ENCODE data around the gene MELK.

MELK gene

DNA sequence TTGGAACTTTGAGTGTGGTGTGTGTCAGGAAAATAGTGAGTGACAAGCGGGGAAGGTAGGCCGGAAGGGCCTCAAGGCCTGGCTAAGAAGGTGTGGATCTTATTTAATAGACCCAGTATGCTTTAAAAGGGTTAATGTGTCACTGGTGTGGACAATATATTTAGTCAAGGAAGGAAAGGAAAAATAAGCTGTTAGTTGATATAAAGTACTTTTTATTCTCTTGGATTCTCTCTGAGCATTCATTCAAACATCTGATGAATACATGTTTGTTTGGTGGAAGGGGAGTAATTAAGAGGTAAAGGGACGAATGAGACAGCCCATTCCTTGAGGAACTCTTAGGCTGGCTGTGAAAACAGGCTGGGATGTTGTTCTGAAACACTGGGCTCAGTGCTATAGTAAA is 98.9 kb downstream of the MELK start:
- DNase-seq (ENCODE audit: low read depth, low spot score): no peak

- DNase-seq (ENCODE audit: low read depth, low spot score): no peak
Observed at GRCh38 chr9:36676091-36676490, 103.4 kb downstream of the MELK start.

- DNase-seq (ENCODE audit: low read depth, low spot score): no peak
Observed at GRCh38 chr9:36676778-36677485, 104.2 kb downstream of the MELK start.

GRCh38 chr9:36677611-36678010 is 104.9 kb downstream of the MELK start:
- DNase-seq (ENCODE audit: low read depth, low spot score): no peak

GRCh38 chr9:36679710-36680109 is 107.0 kb downstream of the MELK start:
- DNase-seq (ENCODE audit: low read depth, low spot score): no peak

GRCh38 chr9:36686471-36686870 is 113.8 kb downstream of the MELK start:
- DNase-seq (ENCODE audit: low read depth, low spot score): no peak

DNA sequence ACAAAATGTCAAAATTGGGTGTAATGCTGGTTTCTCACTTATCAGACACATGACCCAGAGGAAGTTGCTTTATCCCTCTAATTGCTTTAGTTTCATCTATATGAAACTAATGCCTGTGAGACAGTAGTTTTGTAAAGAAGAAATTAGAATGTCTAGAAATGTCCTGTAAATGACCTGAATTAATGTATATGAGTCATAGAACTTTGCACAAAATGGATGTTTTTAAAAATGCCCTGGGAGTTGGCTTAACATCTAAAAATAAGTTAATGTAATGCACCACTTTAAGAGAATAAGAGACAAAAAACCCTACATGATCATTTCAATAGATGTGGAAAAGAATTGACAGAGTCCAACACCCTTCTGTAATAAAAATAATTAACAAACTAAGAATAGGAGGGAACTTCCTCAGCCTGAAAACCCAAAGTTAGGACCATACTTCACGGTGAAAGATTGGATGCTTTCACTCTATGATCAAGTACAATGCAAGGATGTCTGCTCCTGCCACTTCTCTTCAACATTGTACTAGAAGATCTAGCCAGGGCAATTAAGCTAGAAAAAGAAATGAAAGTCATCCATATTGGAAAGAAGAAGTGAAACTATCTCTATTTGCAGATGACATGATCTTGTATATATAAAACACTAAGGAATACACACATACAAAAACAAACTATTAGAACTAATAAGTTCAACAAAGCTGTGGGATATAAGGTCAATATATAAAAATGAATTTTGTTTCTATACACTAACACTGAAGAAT is 117.9 kb downstream of the MELK start:
- no peak for DNase-seq (ENCODE audit: low read depth, low spot score)

- DNase-seq (ENCODE audit: low read depth, low spot score): no peak
Observed at GRCh38 chr9:36691671-36692070, 119.0 kb downstream of the MELK start.

DNA sequence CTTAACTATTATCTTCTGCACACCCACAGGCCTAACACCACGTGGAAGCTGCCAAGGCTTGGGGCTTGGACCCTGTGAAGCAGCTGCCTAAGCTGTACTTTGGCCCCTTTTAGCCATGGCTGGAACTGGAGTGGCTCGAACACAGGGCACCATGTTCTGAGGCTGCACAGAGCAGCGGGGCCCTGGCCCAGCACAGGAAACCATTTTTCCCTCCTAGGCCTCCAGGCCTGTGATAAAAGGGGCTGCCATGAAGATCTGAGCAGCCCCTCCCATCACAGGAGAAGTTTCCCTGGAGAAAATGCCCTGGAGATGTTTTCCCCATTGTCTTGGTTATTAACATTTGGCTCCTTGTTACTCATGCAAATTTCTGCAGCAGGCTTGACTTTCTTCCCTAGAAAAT is 126.3 kb downstream of the MELK start:
- DNase-seq (ENCODE audit: low read depth, low spot score): no peak

- no peak for DNase-seq (ENCODE audit: low read depth, low spot score)
Observed at GRCh38 chr9:36704148-36704547, 131.5 kb downstream of the MELK start.

DNA sequence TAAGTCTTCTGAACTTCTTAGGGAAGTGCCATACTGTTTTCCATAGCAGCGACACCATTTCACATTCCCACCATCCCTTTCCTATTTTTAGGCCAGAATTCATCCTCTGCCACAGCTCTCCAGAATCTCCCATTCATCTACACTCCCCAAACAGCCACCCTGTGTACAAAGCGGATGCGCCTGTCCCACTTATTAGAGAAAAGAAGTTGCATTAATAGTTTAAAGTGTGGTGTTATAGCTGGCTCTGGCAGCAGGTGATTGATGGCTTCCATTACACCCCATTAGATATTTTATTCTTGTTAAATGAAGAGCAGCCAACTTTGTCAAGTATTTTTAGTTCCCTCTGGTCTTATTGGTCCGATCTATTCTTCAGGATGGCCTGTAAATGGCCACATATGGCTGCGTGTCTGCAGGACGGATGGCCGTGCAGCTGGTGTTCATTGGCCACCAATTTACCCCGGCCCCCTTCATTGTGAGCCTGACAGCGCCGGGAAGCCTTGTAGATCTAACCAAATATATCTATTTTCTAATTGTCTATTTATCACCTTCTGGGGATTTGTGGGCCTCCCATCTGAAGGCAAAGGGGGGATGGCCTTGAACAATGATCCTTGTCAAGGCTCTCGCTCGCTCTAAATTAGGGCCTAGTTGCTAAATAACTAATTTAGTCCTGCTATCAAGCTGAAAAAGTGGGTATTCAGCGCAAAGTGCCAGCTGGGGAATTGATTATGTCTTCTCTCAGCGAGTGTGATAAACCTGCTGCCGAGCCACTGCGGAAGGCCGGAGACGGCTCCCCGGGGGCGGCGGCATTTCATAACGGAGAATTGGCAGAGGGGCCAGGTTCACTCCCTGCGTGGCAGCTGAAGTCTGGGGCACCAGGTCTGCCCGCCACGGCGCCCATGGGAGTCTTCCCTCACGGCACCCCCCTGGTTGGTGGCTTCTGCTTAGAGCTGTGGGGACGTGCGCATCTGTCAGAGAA is 141.1 kb downstream of the MELK start:
- DNase-seq (ENCODE audit: low read depth, low spot score): no peak

DNA sequence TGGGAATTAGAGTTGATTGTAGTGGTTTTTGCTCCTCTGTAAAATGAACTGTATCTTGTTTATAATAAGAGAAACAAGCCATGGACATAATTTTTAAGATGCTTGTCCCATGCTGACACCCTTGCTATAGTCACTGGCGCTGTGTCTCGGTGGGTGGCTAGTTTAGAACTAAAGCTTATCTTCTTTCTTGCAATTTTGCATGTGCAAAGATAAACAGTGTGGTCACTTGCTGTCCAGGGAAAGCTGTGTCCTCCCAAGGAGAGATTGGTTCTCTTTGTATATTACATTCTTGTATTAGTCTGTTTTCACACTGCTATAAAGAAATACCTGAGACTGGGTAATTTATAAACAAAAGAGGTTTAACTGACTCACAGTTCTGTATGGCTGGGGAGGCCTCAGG is 143.8 kb downstream of the MELK start:
- DNase-seq (ENCODE audit: low read depth, low spot score): no peak

- no peak for DNase-seq (ENCODE audit: low read depth, low spot score)
Observed at GRCh38 chr9:36717276-36717675, 144.6 kb downstream of the MELK start.

- DNase-seq (ENCODE audit: low read depth, low spot score): no peak
Observed at GRCh38 chr9:36718612-36719011, 145.9 kb downstream of the MELK start.

DNA sequence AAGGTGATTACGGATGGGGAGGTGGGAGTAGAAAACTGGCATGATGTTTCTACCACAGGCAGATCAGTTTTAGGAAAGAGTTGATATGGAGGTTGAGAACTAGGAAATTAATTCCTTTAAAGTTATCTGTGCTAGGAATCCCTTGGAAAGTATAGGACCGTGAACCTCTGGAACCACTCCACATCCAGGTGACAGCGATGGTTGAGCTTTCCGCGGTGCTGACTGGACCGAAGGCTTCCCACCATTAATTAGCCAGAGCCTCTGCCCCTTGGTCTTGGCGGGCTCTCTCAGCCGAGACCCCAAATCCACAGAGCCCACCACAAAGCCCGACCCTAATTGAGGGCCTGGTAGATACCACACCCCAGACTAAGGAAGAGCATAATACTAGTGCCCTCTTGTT is 147.3 kb downstream of the MELK start:
- no peak for DNase-seq (ENCODE audit: low read depth, low spot score)

DNA sequence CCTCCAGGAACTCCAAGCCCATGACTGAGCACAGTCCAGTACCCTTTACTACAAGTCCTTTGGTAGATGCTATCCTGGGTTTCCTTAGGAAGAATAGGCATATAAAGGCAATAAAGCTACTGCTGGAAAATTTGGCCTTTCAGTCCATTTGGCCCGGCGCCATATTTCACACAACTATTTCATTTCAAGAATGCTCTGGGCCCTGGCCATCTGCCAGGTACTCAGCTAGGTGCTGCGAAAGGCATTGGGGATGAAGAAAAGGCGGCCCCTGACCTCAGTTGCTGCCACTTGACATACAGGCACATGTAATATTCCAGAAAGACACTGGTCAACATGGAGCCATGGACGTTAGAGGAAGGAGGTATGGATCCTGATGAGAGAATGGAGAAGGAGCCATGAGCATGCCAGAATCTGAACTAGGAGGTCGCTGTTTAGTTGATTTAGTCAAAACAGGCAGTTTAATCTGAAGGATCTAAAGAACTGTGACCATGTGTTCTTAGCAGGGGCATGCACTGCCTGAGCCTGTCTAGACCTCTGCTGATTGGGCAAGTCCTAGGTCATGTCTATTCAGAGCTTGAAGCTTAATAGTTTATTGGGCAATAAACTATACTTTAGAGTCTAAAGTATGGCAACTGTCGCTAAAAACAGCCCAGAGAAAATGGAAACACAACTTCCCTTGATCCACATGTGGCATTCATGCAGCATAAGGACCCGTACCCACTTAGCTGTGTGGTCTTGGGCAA is 149.3 kb downstream of the MELK start:
- DNase-seq (ENCODE audit: low read depth, low spot score): no peak

- DNase-seq (ENCODE audit: low read depth, low spot score): no peak
Observed at GRCh38 chr9:36725777-36726356, 153.2 kb downstream of the MELK start.
